GM19025 (cell line): ENCODE data around the gene UBE2E1.

Source experiments
- ATAC-seq: cut with Tn5 transposase; IDR thresholded peaks from one replicate; pipeline ENCODE4 v1.9.1; 2021; ENCODE audit warnings: mild to moderate bottlenecking, low read depth, moderate library complexity; ENCODE audit not compliant: unreplicated experiment

UBE2E1 gene

GRCh38 chr3:23817508-23818223 lies 11.9 kb downstream of the UBE2E1 start:
- no peak for ATAC-seq

GRCh38 chr3:23819599-23820360 lies 14.0 kb downstream of the UBE2E1 start:
- peak; percentile 56 for ATAC-seq

- ATAC-seq, result no peak
Observed at GRCh38 chr3:23820888-23821287, 15.1 kb downstream of the UBE2E1 start.

GRCh38 chr3:23821858-23822257 lies 16.1 kb downstream of the UBE2E1 start:
- no peak for ATAC-seq

GRCh38 chr3:23822559-23822958 lies 16.8 kb downstream of the UBE2E1 start:
- ATAC-seq, result no peak

GRCh38 chr3:23823620-23824019 lies 17.9 kb downstream of the UBE2E1 start:
- no peak for ATAC-seq

- ATAC-seq, result no peak
Observed at GRCh38 chr3:23824699-23825444, 19.1 kb downstream of the UBE2E1 start.

- no peak for ATAC-seq
Observed at GRCh38 chr3:23825802-23826201, 20.0 kb downstream of the UBE2E1 start.

- no peak for ATAC-seq
Observed at GRCh38 chr3:23826382-23827064, 20.8 kb downstream of the UBE2E1 start.

- ATAC-seq, result peak; percentile 52
Observed at GRCh38 chr3:23829242-23829934, 23.6 kb downstream of the UBE2E1 start.

- peak; percentile 76 for ATAC-seq
Observed at GRCh38 chr3:23830869-23831484, 25.2 kb downstream of the UBE2E1 start.

GRCh38 chr3:23831517-23832394 lies 26.0 kb downstream of the UBE2E1 start:
- peak; percentile 4 for ATAC-seq

GRCh38 chr3:23832523-23832922 lies 26.8 kb downstream of the UBE2E1 start:
- ATAC-seq, result no peak

- no peak for ATAC-seq
Observed at GRCh38 chr3:23834082-23834870, 28.5 kb downstream of the UBE2E1 start.

GRCh38 chr3:23835087-23835486 lies 29.3 kb downstream of the UBE2E1 start:
- no peak for ATAC-seq

GRCh38 chr3:23835802-23836201 lies 30.0 kb downstream of the UBE2E1 start:
- ATAC-seq, result no peak

GRCh38 chr3:23836536-23837230 lies 30.9 kb downstream of the UBE2E1 start:
- ATAC-seq, result no peak
